Measurements from ENCODE around the gene GJA3.

The GJA3 gene

GRCh38 chr13:20168396-20168795 is 7.5 kb upstream of the GJA3 start:
- no peak for DNase-seq (ENCODE audit: low spot score)
- in situ Hi-C loops (cut with MboI; ENCODE audit: low pct_unique_long_range_greater_than_20kb, low sequenced_read_pairs, unreplicated experiment) = no loop called here
- no peak for TF ChIP-seq CTCF (IDR thresholded peaks at IDR 0.05; ENCODE audit: extremely low read depth, insufficient read depth, missing control alignments)

GRCh38 chr13:20165417-20166257 is 4.8 kb upstream of the GJA3 start:
- no peak for DNase-seq (ENCODE audit: low spot score)
- in situ Hi-C loops (cut with MboI; ENCODE audit: low pct_unique_long_range_greater_than_20kb, low sequenced_read_pairs, unreplicated experiment) = no loop called here

GRCh38 chr13:20161951-20162300 is 1.1 kb upstream of the GJA3 start:
- DNase-seq (ENCODE audit: low spot score) = no peak
- in situ Hi-C loops (cut with MboI; ENCODE audit: low pct_unique_long_range_greater_than_20kb, low sequenced_read_pairs, unreplicated experiment) = no loop called here
- no peak for TF ChIP-seq CTCF (IDR thresholded peaks at IDR 0.05; ENCODE audit: extremely low read depth, insufficient read depth, missing control alignments)

More at GRCh38 chr13:20165417-20166257, 4.8 kb upstream of the GJA3 start:
- TF ChIP-seq CTCF (IDR thresholded peaks at IDR 0.05; ENCODE audit: extremely low read depth, insufficient read depth, missing control alignments) = no peak

GRCh38 chr13:20161275-20161950 is 561 bp upstream of the GJA3 start:
- in situ Hi-C loops (cut with MboI; ENCODE audit: low pct_unique_long_range_greater_than_20kb, low sequenced_read_pairs, unreplicated experiment) = no loop called here
- DNase-seq (ENCODE audit: low spot score) = peak; percentile 59
- TF ChIP-seq CTCF (IDR thresholded peaks at IDR 0.05; ENCODE audit: extremely low read depth, insufficient read depth, missing control alignments) = no peak

GRCh38 chr13:20159646-20160305 is 1.1 kb downstream of the GJA3 start:
- DNase-seq (ENCODE audit: low spot score) = no peak
- no peak for TF ChIP-seq CTCF (IDR thresholded peaks at IDR 0.05; ENCODE audit: extremely low read depth, insufficient read depth, missing control alignments)
- in situ Hi-C loops (cut with MboI; ENCODE audit: low pct_unique_long_range_greater_than_20kb, low sequenced_read_pairs, unreplicated experiment) = no loop called here

- no peak for TF ChIP-seq CTCF (IDR thresholded peaks at IDR 0.05; ENCODE audit: extremely low read depth, insufficient read depth, missing control alignments)
- DNase-seq (ENCODE audit: low spot score) = no peak
- in situ Hi-C loops (cut with MboI; ENCODE audit: low pct_unique_long_range_greater_than_20kb, low sequenced_read_pairs, unreplicated experiment) = no loop called here
Observed at GRCh38 chr13:20157151-20157796, 3.6 kb downstream of the GJA3 start.
